Right lung (tissue), 10 donors: ENCODE results near the gene ZNF593. TPM values are rescaled to one million over a fixed set of nuclear protein-coding genes. Genes with fewer than 3 reads are reported as not detected.

Source experiments
- DNase-seq, 2 donors: peaks; one replicate each; pipeline ENCODE4 v3.0.0-alpha.2; 2013
- long read RNA-seq, 8 donors: transcript quantifications; one replicate each; lab custom pipeline, GENCODE V29; 2026
- polyA plus RNA-seq, 5 donors: library from polyadenylated mRNA; unstranded; fragments of 120-200 nt; gene quantifications; one replicate each; pipeline versions ENCODE4 v1.2.1 to v1.2.3, GENCODE V29; 2013; ENCODE audit warnings: inconsistent platforms in 1 of 5, low replicate concordance in 1 of 5; ENCODE audit not compliant: insufficient read length in 5 of 5, insufficient read depth in 1 of 5

ZNF593 gene
- polyA plus RNA-seq, result 10 to 100 TPM in 3 of 5 donors, 1 to 10 TPM in 2; 8.1 to 23.0 (median 14.2) TPM
- long read RNA-seq, donor 1, transcript ZNF593-202 (3 exons, 675 nt), result major isoform, 28 of 29 reads
- long read RNA-seq, donor 1, partial matches to known transcripts, result 0 of 29 reads
- long read RNA-seq, donor 1, other reads (novel, unspliced or antisense), result 0 of 29 reads
- long read RNA-seq, donor 2, transcript ZNF593-202 (3 exons, 675 nt), result major isoform, 15 of 15 reads
- long read RNA-seq, donor 2, partial matches to known transcripts, result 0 of 15 reads
- long read RNA-seq, donor 2, other reads (novel, unspliced or antisense), result 0 of 15 reads
- long read RNA-seq, donor 3, transcript ZNF593-202 (3 exons, 675 nt), result major isoform, 16 of 17 reads
- long read RNA-seq, donor 3, partial matches to known transcripts, result 0 of 17 reads
- long read RNA-seq, donor 3, other reads (novel, unspliced or antisense), result 0 of 17 reads
- long read RNA-seq, donor 4, transcript ZNF593-202 (3 exons, 675 nt), result major isoform, 13 of 15 reads
- long read RNA-seq, donor 4, partial matches to known transcripts, result 0 of 15 reads
- long read RNA-seq, donor 4, other reads (novel, unspliced or antisense), result 0 of 15 reads
- long read RNA-seq, donor 5, transcript ZNF593-202 (3 exons, 675 nt), result major isoform, 35 of 36 reads
- long read RNA-seq, donor 5, partial matches to known transcripts, result 0 of 36 reads
- long read RNA-seq, donor 5, other reads (novel, unspliced or antisense), result 0 of 36 reads
- long read RNA-seq, donor 6, transcript ZNF593-202 (3 exons, 675 nt), result major isoform, 36 of 37 reads
- long read RNA-seq, donor 6, partial matches to known transcripts, result 0 of 37 reads
- long read RNA-seq, donor 6, other reads (novel, unspliced or antisense), result 0 of 37 reads
- long read RNA-seq, donor 7, transcript ZNF593-202 (3 exons, 675 nt), result major isoform, 9 of 10 reads
- long read RNA-seq, donor 7, partial matches to known transcripts, result 0 of 10 reads
- long read RNA-seq, donor 7, other reads (novel, unspliced or antisense), result 0 of 10 reads
- long read RNA-seq, donor 8, transcript ZNF593-202 (3 exons, 675 nt), result major isoform, 5 of 6 reads
- long read RNA-seq, donor 8, partial matches to known transcripts, result 0 of 6 reads
- long read RNA-seq, donor 8, other reads (novel, unspliced or antisense), result 0 of 6 reads

- DNase-seq, result peak; percentile 85 to 89
Observed at GRCh38 chr1:26169669-26170471, at the start of gene ZNF593. TSS of gene ZNF593 (plus strand) at chr1:26169908. CDS start at chr1:26169984, 76 bp downstream.

DNA sequence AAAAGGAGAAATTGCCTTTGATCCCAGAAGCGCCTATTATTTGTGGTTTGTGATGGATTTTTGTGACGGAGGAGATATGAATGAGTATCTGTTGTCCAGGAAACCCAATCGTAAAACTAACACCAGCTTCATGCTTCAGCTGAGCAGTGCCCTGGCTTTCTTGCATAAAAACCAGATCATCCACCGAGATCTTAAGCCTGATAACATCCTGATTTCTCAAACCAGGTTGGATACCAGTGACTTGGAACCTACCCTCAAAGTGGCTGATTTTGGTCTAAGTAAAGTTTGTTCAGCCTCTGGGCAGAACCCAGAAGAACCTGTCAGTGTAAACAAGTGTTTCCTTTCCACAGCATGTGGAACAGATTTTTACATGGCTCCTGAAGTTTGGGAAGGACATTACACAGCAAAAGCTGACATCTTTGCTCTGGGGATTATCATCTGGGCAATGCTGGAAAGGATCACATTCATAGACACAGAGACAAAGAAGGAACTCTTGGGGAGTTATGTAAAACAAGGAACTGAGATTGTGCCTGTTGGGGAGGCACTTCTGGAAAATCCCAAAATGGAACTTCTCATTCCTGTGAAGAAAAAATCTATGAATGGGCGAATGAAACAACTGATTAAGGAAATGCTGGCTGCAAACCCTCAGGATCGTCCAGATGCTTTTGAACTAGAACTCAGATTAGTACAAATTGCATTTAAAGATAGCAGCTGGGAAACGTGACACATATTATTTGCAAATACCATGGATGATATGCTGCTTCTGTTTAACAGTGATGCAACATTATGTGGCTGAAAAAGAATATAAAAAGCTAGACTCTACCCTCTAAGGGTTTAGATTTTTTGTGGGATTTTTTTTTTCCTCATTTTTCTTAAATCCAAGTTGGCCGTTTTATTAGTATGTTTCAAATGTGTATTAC lies 47.6 kb upstream of the ZNF593 start:
- DNase-seq, result no peak

GRCh38 chr1:26122988-26123973 lies 46.4 kb upstream of the ZNF593 start:
- DNase-seq, result no peak

GRCh38 chr1:26124418-26125331 lies 45.0 kb upstream of the ZNF593 start:
- DNase-seq, result no peak

- DNase-seq, result no peak
Observed at GRCh38 chr1:26125382-26125781, 44.3 kb upstream of the ZNF593 start.

DNA sequence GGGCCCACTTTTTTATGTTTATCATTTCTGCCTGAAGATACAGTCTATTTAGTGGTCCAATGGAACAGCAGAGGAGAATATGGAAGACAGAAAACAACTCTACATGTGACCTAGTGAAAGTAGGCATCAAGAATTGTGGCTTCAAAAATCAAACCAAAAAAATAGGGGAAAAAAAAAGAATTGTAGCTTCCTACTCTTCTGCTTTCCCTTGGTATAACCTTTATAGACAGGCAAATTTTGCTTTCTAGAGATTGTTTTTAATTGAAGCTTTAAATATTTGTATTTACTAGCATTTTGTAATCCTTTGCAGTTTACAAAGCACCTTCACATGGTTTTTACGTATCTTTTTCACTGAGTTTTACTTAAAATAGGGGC lies 43.8 kb upstream of the ZNF593 start:
- DNase-seq, result no peak

DNA sequence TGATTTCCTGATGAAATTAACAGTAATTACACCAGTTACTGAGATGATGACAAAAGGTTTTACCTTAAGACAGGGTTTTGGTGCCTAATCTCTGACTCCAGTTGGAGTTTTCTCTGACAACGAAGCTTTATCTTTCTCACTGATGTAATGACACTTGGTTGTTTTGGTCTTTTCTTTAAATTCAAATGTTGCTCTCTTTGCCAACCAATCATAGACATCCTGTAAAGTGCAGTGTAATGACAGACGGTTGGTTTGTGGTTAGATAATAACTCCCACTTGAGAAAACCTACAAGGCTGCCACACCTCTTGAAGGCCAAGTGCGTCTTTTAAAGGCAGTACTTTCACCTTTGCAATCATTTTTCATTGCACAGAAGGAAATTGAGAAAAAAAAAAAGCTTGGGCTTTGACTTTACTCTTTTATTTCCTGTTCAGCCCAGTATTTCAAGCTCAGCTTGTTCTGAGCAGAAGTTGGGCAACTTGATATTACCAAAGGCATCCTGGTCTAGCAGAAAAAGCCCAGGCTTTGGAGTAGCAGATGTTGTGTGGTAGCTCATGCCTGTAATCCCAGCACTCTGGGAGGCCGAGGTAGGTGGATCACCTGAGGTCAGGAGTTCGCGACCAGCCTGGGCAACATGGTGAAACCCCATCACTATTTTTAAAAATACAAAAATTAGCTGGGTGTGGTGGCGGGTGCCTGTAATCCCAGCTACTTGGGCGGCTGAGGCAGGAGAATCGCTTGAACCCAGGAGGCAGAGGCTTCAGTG lies 43.2 kb upstream of the ZNF593 start:
- DNase-seq, result peak in 1 of 2 donors; percentile 32

- DNase-seq, result no peak
Observed at GRCh38 chr1:26127235-26128163, 42.2 kb upstream of the ZNF593 start.

DNA sequence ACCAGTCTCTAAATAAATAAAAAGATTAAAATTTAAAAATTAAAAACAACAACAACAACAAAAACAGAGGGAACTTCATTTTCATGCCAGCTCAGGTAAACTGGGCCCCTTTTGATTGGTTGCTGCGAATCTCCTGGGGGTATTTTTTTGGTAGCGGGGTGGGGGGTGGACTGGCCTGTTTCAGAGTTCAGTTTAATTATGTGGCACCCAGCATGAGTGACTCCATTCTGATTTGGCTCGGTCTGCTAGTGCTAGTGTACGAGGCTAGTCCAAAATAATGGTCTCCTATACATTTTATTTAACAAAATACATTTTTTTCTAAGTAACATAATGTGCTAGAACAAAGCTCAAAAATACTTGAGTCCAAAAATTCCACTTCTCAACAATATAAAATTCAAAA lies 39.9 kb upstream of the ZNF593 start:
- DNase-seq, result no peak

DNA sequence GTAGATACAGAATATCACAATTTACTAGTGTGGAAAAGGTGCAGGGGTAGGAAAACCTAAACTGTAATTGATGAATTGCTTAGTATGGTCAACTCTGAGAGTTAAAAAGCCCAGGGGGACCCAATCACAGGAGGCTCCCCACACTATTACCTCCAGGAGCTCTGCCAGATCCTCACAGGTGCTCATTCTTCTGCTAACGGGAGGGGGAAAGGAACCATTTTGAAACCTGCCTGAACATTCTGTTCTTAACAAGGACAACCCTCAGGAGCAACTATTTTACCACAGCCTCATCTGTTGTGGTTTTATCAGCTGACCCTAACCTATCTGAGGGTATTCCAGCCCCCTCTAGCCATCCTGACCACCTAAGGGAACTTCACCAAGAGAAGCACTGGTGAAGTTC lies 39.0 kb upstream of the ZNF593 start:
- no peak for DNase-seq

DNA sequence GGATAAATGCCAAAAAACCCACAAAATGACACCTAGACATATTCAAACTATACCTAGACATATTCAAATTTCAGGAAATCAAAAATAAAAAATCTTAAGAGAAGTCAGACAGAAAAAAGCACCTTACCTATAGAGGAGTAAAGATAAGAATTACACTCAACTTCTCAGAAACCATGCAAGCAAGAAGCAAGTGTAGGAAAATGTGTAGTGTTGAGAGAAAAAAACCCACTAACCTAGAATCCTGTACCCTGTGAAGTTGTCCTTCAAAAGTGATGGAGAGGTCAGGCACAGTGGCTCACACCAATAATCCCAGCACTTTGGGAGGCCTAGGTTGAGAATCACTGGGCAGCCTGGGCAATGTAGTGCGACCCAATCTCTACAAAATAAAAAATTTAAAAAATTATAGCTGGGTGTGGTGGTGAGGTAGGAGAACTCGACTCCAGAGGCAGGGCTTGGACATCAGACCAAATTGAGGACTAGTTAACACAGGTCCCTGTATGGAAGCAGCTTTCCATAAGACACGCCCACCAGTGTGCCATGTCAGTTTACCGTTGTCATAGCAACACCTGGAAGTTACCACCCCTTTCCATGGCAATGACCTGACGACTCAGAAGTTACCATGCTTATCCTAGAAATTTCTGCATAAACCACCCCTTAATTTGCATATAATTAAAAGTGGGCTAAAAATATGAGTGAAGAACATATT lies 37.4 kb upstream of the ZNF593 start:
- DNase-seq, result no peak

GRCh38 chr1:26132834-26133167 lies 36.9 kb upstream of the ZNF593 start:
- DNase-seq, result no peak

DNA sequence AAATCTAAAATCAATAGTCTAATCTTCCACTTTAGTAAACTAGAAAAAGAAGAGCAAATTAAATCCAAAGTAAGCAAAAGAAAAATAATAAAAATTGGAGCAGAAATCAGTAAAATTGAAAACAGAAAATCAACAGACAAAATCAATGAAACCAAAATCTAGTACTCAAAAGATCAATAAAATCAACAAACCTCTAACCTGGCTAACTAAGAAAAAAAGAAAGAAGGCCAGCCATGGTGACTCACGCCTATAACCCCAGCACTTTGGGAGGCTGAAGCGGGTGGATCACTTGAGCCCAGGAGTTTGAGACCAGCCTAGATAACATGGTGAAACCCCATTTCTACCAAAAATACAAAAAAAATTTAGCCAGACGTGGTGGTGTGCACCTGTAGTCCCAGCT lies 35.2 kb upstream of the ZNF593 start:
- no peak for DNase-seq

- DNase-seq, result no peak
Observed at GRCh38 chr1:26138974-26139558, 30.6 kb upstream of the ZNF593 start.

- no peak for DNase-seq
Observed at GRCh38 chr1:26142159-26142558, 27.5 kb upstream of the ZNF593 start.
